Vagina (tissue), 2 donors: ENCODE measurements around the gene SAMD4B.

ENCODE experiments used
- CTCF ChIP-seq, 3 experiments: fragments of 450-650 bp in 2 of 3; fragments of 200-600 bp in 1 of 3; sonication (generic) in 1 of 3; IDR thresholded peaks; one replicate each; pipeline ENCODE4 v1.5.1; 2017 to 2019; ENCODE audit warnings: antibody characterized with exemption in 3 of 3, mild to moderate bottlenecking in 2 of 3, moderate library complexity in 2 of 3
- POLR2A ChIP-seq, 2 donors: fragments of 450-650 bp; IDR thresholded peaks; one replicate each; pipeline ENCODE4 v1.6.1; 2017; ENCODE audit warnings: antibody characterized with exemption in 2 of 2, mild to moderate bottlenecking in 2 of 2, moderate library complexity in 2 of 2
- POLR2AphosphoS5 ChIP-seq, 2 donors: sonication (generic); formaldehyde crosslinking; IDR thresholded peaks; one replicate each; pipeline ENCODE4 v1.9.0; 2017; ENCODE audit warnings: antibody characterized with exemption in 2 of 2, mild to moderate bottlenecking in 2 of 2, low read depth in 1 of 2; ENCODE audit not compliant: insufficient read depth in 1 of 2

- TF ChIP-seq CTCF (IDR thresholded peaks at IDR 0.05) (no peak), POLR2A (IDR thresholded peaks at IDR 0.05) (no peak), POLR2AphosphoS5 (IDR thresholded peaks at IDR 0.05; ENCODE audit: insufficient read depth in 1 of 2, low read depth in 1 of 2) (no peak)
Measured at GRCh38 chr19:39327363-39328045, 14.7 kb upstream of the SAMD4B start.
